H1 (cell line): ENCODE measurements around the gene CKLF. TPM values are rescaled to one million over a fixed set of nuclear protein-coding genes. Genes with fewer than 3 reads are reported as not detected.

Source experiments
- CTCF ChIA-PET: fragments of 300-600 bp; sonication (Branson Sonifier 250); formaldehyde crosslinking; loops from one replicate; lab custom pipeline; 2021; ENCODE audit not compliant: partially characterized antibody; lab: Charles Lee
- POLR2A ChIA-PET: fragments of 300-600 bp; sonication (Branson Sonifier 250); formaldehyde crosslinking; loops from one replicate; lab custom pipeline; 2021; ENCODE audit warnings: inconsistent platforms; ENCODE audit not compliant: partially characterized antibody; lab: Charles Lee
- DNase-seq, 2 experiments: peaks; one replicate each; pipeline versions ENCODE4 v3.0.0 to v3.0.0-alpha.2; 2010 to 2022; ENCODE audit warnings: low spot score in 2 of 2, low read depth in 1 of 2, mixed read lengths in 1 of 2
- FAIRE-seq: peaks from 2 replicates; lab custom pipeline; 2011; peaks lifted over from hg19 to GRCh38; lab: Jason Lieb, UNC
- H2AFZ ChIP-seq: 2 replicates; pipeline ENCODE4 v1.8.1; 2012; ENCODE audit warnings: low read length, inconsistent platforms
- H2AK5ac ChIP-seq: 2 replicates; pipeline ENCODE4 v1.6.1; 2013; ENCODE audit warnings: low read depth, low read length
- H2BK120ac ChIP-seq: replicated peaks from 2 replicates; pipeline ENCODE3; 2013; ENCODE audit warnings: low read depth, low read length, inconsistent platforms
- H2BK12ac ChIP-seq: 2 replicates; pipeline ENCODE4 v1.6.1; 2013; ENCODE audit warnings: low read depth, low read length
- H2BK15ac ChIP-seq: 2 replicates; pipeline ENCODE4 v1.6.1; 2013; ENCODE audit warnings: low read length
- H2BK20ac ChIP-seq: 2 replicates; pipeline ENCODE4 v1.6.1; 2013; ENCODE audit warnings: low read length
- H2BK5ac ChIP-seq: 2 replicates; pipeline ENCODE4 v1.6.1; 2013; ENCODE audit warnings: low read depth, low read length
- H3K14ac ChIP-seq: 2 replicates; pipeline ENCODE4 v1.6.1; 2013; ENCODE audit warnings: inconsistent platforms; ENCODE audit not compliant: insufficient read length
- H3K18ac ChIP-seq: 2 replicates; pipeline ENCODE4 v1.6.1; 2013; ENCODE audit warnings: low read length; ENCODE audit errors: extremely low read depth
- H3K23ac ChIP-seq: 2 replicates; pipeline ENCODE4 v1.6.1; 2013; ENCODE audit warnings: inconsistent platforms; ENCODE audit not compliant: insufficient read length
- H3K23me2 ChIP-seq: 2 replicates; pipeline ENCODE4 v1.6.1; 2013; ENCODE audit warnings: low read depth, low read length
- H3K27ac ChIP-seq: 2 replicates; pipeline ENCODE4 v1.6.1; 2011; ENCODE audit warnings: low read depth, low read length, inconsistent platforms
- H3K27me3 ChIP-seq, 4 experiments: replicated peaks in 1 of 4; 1 replicate in 1 of 4; 2 replicates in 3 of 4; pipeline versions ENCODE4 v1.6.1 to v1.8.1; 2011 to 2013; ENCODE audit warnings: low read length in 3 of 4, mild to moderate bottlenecking in 3 of 4, inconsistent platforms in 2 of 4, mixed read lengths in 2 of 4, moderate library complexity in 1 of 4; ENCODE audit not compliant: control insufficient read depth in 3 of 4, insufficient read depth in 3 of 4; ENCODE audit errors: extremely low read depth in 1 of 4
- H3K36me3 ChIP-seq, 4 experiments: 2 replicates each; pipeline versions ENCODE4 v1.6.1 to v1.8.1; 2011 to 2013; ENCODE audit warnings: mild to moderate bottlenecking in 4 of 4, low read length in 3 of 4, moderate library complexity in 2 of 4, control low read depth in 1 of 4, inconsistent platforms in 1 of 4; ENCODE audit not compliant: insufficient read depth in 4 of 4, control insufficient read depth in 2 of 4
- H3K4ac ChIP-seq: replicated peaks from 2 replicates; pipeline ENCODE3; 2013; ENCODE audit warnings: low read length, low read depth, mixed read lengths, inconsistent platforms; ENCODE audit not compliant: insufficient read length
- H3K4me1 ChIP-seq, 4 experiments: replicated peaks in 1 of 4; 1 replicate in 1 of 4; 2 replicates in 3 of 4; pipeline versions ENCODE4 v1.6.1 to v1.8.1; 2011 to 2013; ENCODE audit warnings: low read length in 3 of 4, inconsistent platforms in 2 of 4, mixed read lengths in 1 of 4; ENCODE audit not compliant: insufficient read depth in 4 of 4, control insufficient read depth in 3 of 4
- H3K4me2 ChIP-seq, 2 experiments: 2 replicates each; pipeline versions ENCODE4 v1.6.1 to v1.8.1; 2011 to 2013; ENCODE audit warnings: low read depth in 2 of 2, low read length in 2 of 2, control low read depth in 1 of 2, inconsistent platforms in 1 of 2, mild to moderate bottlenecking in 1 of 2; ENCODE audit not compliant: insufficient read depth in 1 of 2
- H3K4me3 ChIP-seq, 4 experiments: fragments of 200-600, 300-600 bp in 1 of 4; sonication (generic), shearing (Covaris generic), sonication (Bioruptor Twin) in 1 of 4; 2 replicates each; pipeline versions ENCODE4 v1.5.1 to v1.8.1; 2011 to 2016; ENCODE audit warnings: low read length in 4 of 4, low read depth in 3 of 4, control low read depth in 2 of 4, inconsistent platforms in 2 of 4, mild to moderate bottlenecking in 2 of 4, mixed read lengths in 1 of 4, moderate library complexity in 1 of 4; ENCODE audit not compliant: insufficient read depth in 2 of 4; ENCODE audit errors: extremely low read depth in 1 of 4
- H3K56ac ChIP-seq: replicated peaks from 2 replicates; pipeline ENCODE3; 2013; ENCODE audit warnings: low read depth, mild to moderate bottlenecking, mixed read lengths, low read length, inconsistent platforms; ENCODE audit not compliant: insufficient read length
- H3K79me1 ChIP-seq: 2 replicates; pipeline ENCODE4 v1.6.1; 2013; ENCODE audit warnings: low read depth, low read length, control low read depth
- H3K79me2 ChIP-seq, 2 experiments: 2 replicates each; pipeline versions ENCODE4 v1.6.1 to v1.8.1; 2012 to 2013; ENCODE audit warnings: low read length in 2 of 2, mild to moderate bottlenecking in 2 of 2, inconsistent platforms in 1 of 2; ENCODE audit not compliant: insufficient read depth in 2 of 2, control insufficient read depth in 1 of 2
- H3K9ac ChIP-seq, 4 experiments: replicated peaks in 1 of 4; 1 replicate in 1 of 4; 2 replicates in 3 of 4; pipeline versions ENCODE4 v1.6.1 to v1.8.1; 2011 to 2013; ENCODE audit warnings: low read depth in 3 of 4, low read length in 3 of 4, control low read depth in 2 of 4, mild to moderate bottlenecking in 2 of 4, moderate library complexity in 2 of 4, inconsistent platforms in 1 of 4; ENCODE audit errors: extremely low read depth in 1 of 4
- H3K9me3 ChIP-seq, 2 experiments: 2 replicates each; pipeline versions ENCODE4 v1.6.1 to v1.8.1; 2012 to 2013; ENCODE audit warnings: mild to moderate bottlenecking in 2 of 2, moderate library complexity in 2 of 2, control low read depth in 1 of 2, inconsistent platforms in 1 of 2, low read depth in 1 of 2, low read length in 1 of 2, mixed read lengths in 1 of 2; ENCODE audit not compliant: insufficient read depth in 2 of 2
- H4K20me1 ChIP-seq, 2 experiments: replicated peaks in 1 of 2; 2 replicates each; pipeline versions ENCODE3 to v1.8.1; 2011 to 2013; ENCODE audit warnings: inconsistent platforms in 2 of 2, low read length in 2 of 2, mild to moderate bottlenecking in 1 of 2; ENCODE audit not compliant: insufficient read depth in 2 of 2, control insufficient read depth in 1 of 2
- H4K5ac ChIP-seq: 2 replicates; pipeline ENCODE4 v1.6.1; 2013; ENCODE audit warnings: low read length, low read depth, mixed read lengths, inconsistent platforms; ENCODE audit not compliant: insufficient read length
- H4K8ac ChIP-seq: 2 replicates; pipeline ENCODE4 v1.8.0; 2013; ENCODE audit warnings: mild to moderate bottlenecking, moderate library complexity, low read length, inconsistent platforms; ENCODE audit not compliant: insufficient read depth; ENCODE audit errors: extremely low read depth
- H4K91ac ChIP-seq: replicated peaks from 2 replicates; pipeline ENCODE3; 2013; ENCODE audit warnings: low read length, mixed read lengths, inconsistent platforms; ENCODE audit not compliant: insufficient read length
- ASH2L ChIP-seq: fragments of 200-600, 300-600 bp; sonication (generic); IDR thresholded peaks from one replicate; pipeline ENCODE4 v1.7.1; 2017; ENCODE audit warnings: low read length
- ATF3 ChIP-seq: IDR thresholded peaks from 2 replicates; pipeline ENCODE4 v1.6.1; 2011; ENCODE audit warnings: low read depth, mild to moderate bottlenecking, low read length; ENCODE audit not compliant: insufficient read depth
- BRCA1 ChIP-seq: IDR thresholded peaks from 2 replicates; pipeline ENCODE4 v1.6.1; 2012; ENCODE audit warnings: low read depth, low read length, improper control_type of control experiment
- CEBPB ChIP-seq: IDR thresholded peaks from 2 replicates; pipeline ENCODE4 v1.6.1; 2012; ENCODE audit warnings: low read depth, low read length
- CHD1 ChIP-seq: IDR thresholded peaks from 2 replicates; pipeline ENCODE4 v1.6.1; 2012; ENCODE audit warnings: low read depth, low read length, improper control_type of control experiment
- CHD2 ChIP-seq: IDR thresholded peaks from 2 replicates; pipeline ENCODE4 v1.6.1; 2012; ENCODE audit warnings: low read length, improper control_type of control experiment
- EZH2 ChIP-seq: fragments of 200-600 bp; sonication (generic); IDR thresholded peaks from 2 replicates; pipeline ENCODE4 v1.7.1; 2012; ENCODE audit warnings: low read depth, mild to moderate bottlenecking, moderate library complexity, low read length, inconsistent platforms; ENCODE audit not compliant: severe bottlenecking
- GABPA ChIP-seq: IDR thresholded peaks from 2 replicates; pipeline ENCODE4 v1.6.1; 2011; ENCODE audit warnings: mild to moderate bottlenecking, low read length, moderate library complexity, borderline replicate concordance; ENCODE audit not compliant: insufficient read depth
- JUND ChIP-seq: IDR thresholded peaks from 2 replicates; pipeline ENCODE4 v1.6.1; 2011; ENCODE audit warnings: mild to moderate bottlenecking, improper control_type of control experiment, low read length
- POLR2A ChIP-seq, 2 experiments: IDR thresholded peaks; 1 replicate in 1 of 2; 2 replicates in 1 of 2; pipeline ENCODE4 v1.6.1; 2011; ENCODE audit warnings: low read depth in 2 of 2, low read length in 2 of 2, mild to moderate bottlenecking in 2 of 2; ENCODE audit errors: control extremely low read depth in 1 of 2
- RAD21 ChIP-seq, 2 experiments: IDR thresholded peaks in 1 of 2; conservative IDR thresholded peaks in 1 of 2; 2 replicates each; pipeline ENCODE4 v1.6.1; 2011; ENCODE audit warnings: low read depth in 2 of 2, low read length in 2 of 2, improper control_type of control experiment in 1 of 2, inconsistent platforms in 1 of 2, mild to moderate bottlenecking in 1 of 2, moderate library complexity in 1 of 2
- SP2 ChIP-seq: IDR thresholded peaks from 2 replicates; pipeline ENCODE4 v1.6.1; 2012; ENCODE audit warnings: mild to moderate bottlenecking, low read length, inconsistent platforms
- WGBS, 2 experiments: shearing (Covaris generic) in 1 of 2; methylation state at CpG; one replicate each; pipeline versions ENCODE4 v1.1.6 to v1.1.7; 2013 to 2015; ENCODE audit warnings: low lambda C conversion rate in 2 of 2, mixed read lengths in 2 of 2, inconsistent platforms in 1 of 2, low coverage in 1 of 2, missing lambda C conversion rate in 1 of 2; ENCODE audit not compliant: insufficient replicate concordance in 2 of 2, insufficient coverage in 1 of 2, insufficient read length in 1 of 2; ENCODE audit errors: extremely low coverage in 1 of 2, missing lambda C conversion rate in 1 of 2; 5-methylcytosine and 5-hydroxymethylcytosine counted together
- polyA plus RNA-seq, 7 experiments: library from polyadenylated mRNA; depleted of rRNA in 3 of 7; stranded (reverse) in 5 of 7; unstranded in 2 of 7; fragments of >200 nt in 5 of 7; fragments of 200-250 nt in 2 of 7; gene quantifications; 1 replicate in 5 of 7; 2 replicates in 1 of 7; 4 replicates in 1 of 7; pipeline versions ENCODE4 v1.2.1 to v1.2.3, GENCODE V29; 2011 to 2013; ENCODE audit warnings: missing spikeins in 2 of 7, mixed read lengths in 2 of 7
- total RNA-seq: library from RNA; stranded (reverse); fragmentation: NEBNext Ultra II Directional; extraction: Animal tissue kit (Norgen Biotek cat#: 25700); gene quantifications from 2 replicates; pipeline ENCODE4 v1.2.1, GENCODE V29; 2021

Gene CKLF
- total and polyA plus RNA-seq, 2 of the 8 experiments (the other 6 are each of a cell fraction or from before 2014, with no cell fraction given): 21.1 to 63.5 TPM

DNA sequence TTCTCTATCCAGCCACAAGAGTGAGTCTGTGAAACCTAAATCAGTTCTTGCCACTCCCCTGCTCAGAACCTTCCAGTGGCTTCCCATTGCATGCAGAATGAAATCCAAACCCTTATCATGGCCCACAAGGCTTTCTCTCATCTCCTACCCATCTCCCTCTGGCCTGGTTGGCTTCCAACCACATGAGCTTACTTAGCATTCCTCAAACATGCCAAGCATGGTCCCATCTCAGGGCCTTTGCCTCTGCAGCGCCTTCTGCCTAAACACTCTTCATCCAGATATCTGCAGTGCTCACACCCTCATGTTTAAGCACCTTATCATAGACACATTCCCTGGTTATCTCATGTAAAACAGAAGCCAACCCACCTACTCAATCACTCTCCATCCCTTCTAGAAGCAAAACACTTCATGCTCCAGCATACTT lies 18.0 kb upstream of the CKLF start:
- TF ChIP-seq SP2 (no peak), ASH2L (no peak), BRCA1 (no peak), GABPA (no peak), JUND (no peak), CEBPB (no peak), EZH2 (no peak), ATF3 (no peak), CHD1 (no peak), POLR2A (IDR thresholded peaks at IDR 0.05; ENCODE audit: control extremely low read depth in 1 of 2, low read depth in 2 of 2, low read length in 2 of 2) (no peak), RAD21 (IDR thresholded peaks at IDR 0.05 in 1 of 2, conservative IDR thresholded peaks at IDR 0.05 in 1 of 2; ENCODE audit: low read depth in 2 of 2, low read length in 2 of 2) (no peak), CHD2 (no peak)
- no peak overlapping the region for H2AK5ac ChIP-seq
- no peak overlapping the region for H3K9ac ChIP-seq
- no peak overlapping the region for H3K18ac ChIP-seq
- 95% methylated on average over 1 of the region's 1 CpG; no CpG with 5 or more reads in 1 of the 2 experiments for WGBS, 2 experiments
- no peak overlapping the region for H2BK120ac ChIP-seq
- no peak overlapping the region for H2BK12ac ChIP-seq
- H2BK20ac ChIP-seq: no peak overlapping the region
- POLR2A ChIA-PET: no interaction called here
- DNase-seq (no peak), FAIRE-seq (no peak)
- H3K27me3 ChIP-seq: no peaks in the 10 kb centered on the region
- CTCF ChIA-PET: interaction anchor here (0.9 to 1.6 kb wide), 3 partner anchors 8 to 129 kb away, joined by 3 to 5 read pairs (median 3); no protein-coding TSS in a partner anchor
- H2AFZ ChIP-seq: no peak overlapping the region
- H4K91ac ChIP-seq: no peak overlapping the region
- H3K4me2 ChIP-seq: no peak overlapping the region
- no peaks in the 10 kb centered on the region for H3K79me1 ChIP-seq
- no peaks in the 10 kb centered on the region for H3K36me3 ChIP-seq
- no peak overlapping the region for H3K4ac ChIP-seq
- no peaks in the 10 kb centered on the region for H3K9me3 ChIP-seq
- no peak overlapping the region for H3K56ac ChIP-seq
- H3K23ac ChIP-seq: no peak overlapping the region
- no peak overlapping the region for H3K27ac ChIP-seq
- no peak overlapping the region for H2BK15ac ChIP-seq
- H3K79me2 ChIP-seq: no peaks in the 10 kb centered on the region
- H3K4me1 ChIP-seq: no peaks in the 10 kb centered on the region
- no peak overlapping the region for H3K14ac ChIP-seq
- H4K5ac ChIP-seq: no peak overlapping the region
- H2BK5ac ChIP-seq: no peak overlapping the region
- no peaks in the 10 kb centered on the region for H3K23me2 ChIP-seq
- no peak overlapping the region for H3K4me3 ChIP-seq
- no peaks in the 10 kb centered on the region for H4K20me1 ChIP-seq
- H4K8ac ChIP-seq: no peak overlapping the region
